H1 (cell line): ENCODE results near the gene MRTFB.

Source experiments
- EZH2 ChIP-seq: fragments of 200-600 bp; sonication (generic); IDR thresholded peaks from 2 replicates; pipeline ENCODE4 v1.7.1; 2012; ENCODE audit warnings: low read depth, mild to moderate bottlenecking, moderate library complexity, low read length, inconsistent platforms; ENCODE audit not compliant: severe bottlenecking
- POLR2A ChIP-seq, 2 experiments: IDR thresholded peaks; 1 replicate in 1 of 2; 2 replicates in 1 of 2; pipeline ENCODE4 v1.6.1; 2011; ENCODE audit warnings: low read depth in 2 of 2, low read length in 2 of 2, mild to moderate bottlenecking in 2 of 2; ENCODE audit errors: control extremely low read depth in 1 of 2
- POLR2AphosphoS5 ChIP-seq: IDR thresholded peaks from 2 replicates; pipeline ENCODE4 v1.6.1; 2011; ENCODE audit warnings: low read depth, low read length
- TEAD4 ChIP-seq: IDR thresholded peaks from 2 replicates; pipeline ENCODE4 v1.6.1; 2012; ENCODE audit warnings: low read depth, low read length, inconsistent platforms, mixed read lengths
- USF2 ChIP-seq: IDR thresholded peaks from 2 replicates; pipeline ENCODE4 v1.6.1; 2011; ENCODE audit warnings: low read length, improper control_type of control experiment
- TF ChIP-seq, protein P1 (sequence below), 3 experiments: IDR thresholded peaks; 1 replicate in 2 of 3; 2 replicates in 1 of 3; pipeline versions ENCODE4 v1.5.1 to v1.6.1; 2011; ENCODE audit warnings: low read length in 3 of 3, mild to moderate bottlenecking in 3 of 3, inconsistent platforms in 2 of 3, low read depth in 1 of 3, moderate library complexity in 1 of 3; ENCODE audit not compliant: insufficient read depth in 1 of 3; ENCODE audit errors: control extremely low read depth in 1 of 3

DNA sequence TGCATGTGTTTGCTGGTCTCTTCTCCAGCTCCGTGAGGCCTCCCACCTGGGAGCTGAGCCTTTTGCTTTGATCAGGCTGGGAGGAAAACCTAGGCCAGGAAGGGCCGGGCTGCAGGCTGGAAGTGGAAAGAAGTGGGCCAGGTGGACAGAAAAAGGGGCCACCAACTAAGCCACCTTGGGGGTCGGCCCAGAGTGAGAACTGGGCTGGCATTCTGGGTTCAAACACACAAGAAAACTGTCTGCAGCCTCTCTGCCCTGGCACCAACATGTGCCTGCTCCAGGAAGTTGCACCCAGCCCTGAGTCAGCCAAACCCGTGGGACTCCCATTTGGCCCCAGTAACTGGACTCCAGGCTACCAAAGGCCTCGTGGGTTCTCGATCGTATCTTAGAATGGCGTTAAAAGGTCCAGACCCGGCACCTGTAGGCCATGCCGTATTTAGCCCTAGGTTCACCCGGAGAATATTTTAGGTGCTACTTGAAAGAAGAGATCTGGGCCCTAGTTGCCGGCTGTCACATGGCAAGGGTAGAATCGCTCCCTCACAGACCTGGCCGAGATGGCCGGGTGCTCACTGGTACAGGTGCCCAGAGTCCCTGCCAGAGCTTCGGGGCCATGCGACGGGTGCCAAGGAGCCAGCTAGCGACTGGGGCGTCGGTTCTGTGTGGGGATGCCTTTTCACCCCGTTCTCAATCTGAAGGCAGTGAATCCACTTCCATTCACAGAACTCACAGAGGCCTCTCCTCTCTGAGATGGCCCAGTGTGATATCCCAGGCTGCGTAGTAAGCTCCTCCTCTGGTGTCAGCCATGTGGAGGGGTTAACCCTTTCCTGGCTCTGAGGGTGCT is 236.6 kb downstream of the MRTFB start:
- TF ChIP-seq, protein P1, sequence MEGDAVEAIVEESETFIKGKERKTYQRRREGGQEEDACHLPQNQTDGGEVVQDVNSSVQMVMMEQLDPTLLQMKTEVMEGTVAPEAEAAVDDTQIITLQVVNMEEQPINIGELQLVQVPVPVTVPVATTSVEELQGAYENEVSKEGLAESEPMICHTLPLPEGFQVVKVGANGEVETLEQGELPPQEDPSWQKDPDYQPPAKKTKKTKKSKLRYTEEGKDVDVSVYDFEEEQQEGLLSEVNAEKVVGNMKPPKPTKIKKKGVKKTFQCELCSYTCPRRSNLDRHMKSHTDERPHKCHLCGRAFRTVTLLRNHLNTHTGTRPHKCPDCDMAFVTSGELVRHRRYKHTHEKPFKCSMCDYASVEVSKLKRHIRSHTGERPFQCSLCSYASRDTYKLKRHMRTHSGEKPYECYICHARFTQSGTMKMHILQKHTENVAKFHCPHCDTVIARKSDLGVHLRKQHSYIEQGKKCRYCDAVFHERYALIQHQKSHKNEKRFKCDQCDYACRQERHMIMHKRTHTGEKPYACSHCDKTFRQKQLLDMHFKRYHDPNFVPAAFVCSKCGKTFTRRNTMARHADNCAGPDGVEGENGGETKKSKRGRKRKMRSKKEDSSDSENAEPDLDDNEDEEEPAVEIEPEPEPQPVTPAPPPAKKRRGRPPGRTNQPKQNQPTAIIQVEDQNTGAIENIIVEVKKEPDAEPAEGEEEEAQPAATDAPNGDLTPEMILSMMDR (IDR thresholded peaks at IDR 0.05; ENCODE audit: control extremely low read depth in 1 of 3, insufficient read depth in 1 of 3, low read depth in 1 of 3, low read length in 3 of 3) = no peak
- no peak for TF ChIP-seq EZH2
- no peak for TF ChIP-seq USF2
- peak in 1 of 2 experiments; percentile 13; a peak in 1 of 3 replicates for TF ChIP-seq POLR2A (IDR thresholded peaks at IDR 0.05; ENCODE audit: control extremely low read depth in 1 of 2, low read depth in 2 of 2, low read length in 2 of 2)
- no peak for TF ChIP-seq TEAD4
- no peak for TF ChIP-seq POLR2AphosphoS5
